Trophoblast cell (in vitro differentiated cells and primary cell): Measurements from ENCODE around the gene SAGE1. TPM values are rescaled to one million over a fixed set of nuclear protein-coding genes. Genes with fewer than 3 reads are reported as not detected.
"Not testable (repeated sequence)": the region's sequence is repeated elsewhere in the genome, so short reads cannot be mapped to it uniquely, and the experiment has no call there.

ENCODE experiments used
- DNase-seq, 2 donors: peaks; one replicate each; pipeline ENCODE4 v3.0.0-alpha.2; 2016
- H2AFZ ChIP-seq: 2 replicates; pipeline ENCODE4 v1.6.1; 2013; ENCODE audit warnings: low read length, moderate library complexity, mild to moderate bottlenecking; ENCODE audit not compliant: insufficient read depth, poor library complexity
- H2AK5ac ChIP-seq: 2 replicates; pipeline ENCODE4 v1.6.1; 2013; ENCODE audit warnings: mild to moderate bottlenecking, low read length
- H2BK120ac ChIP-seq: 2 replicates; pipeline ENCODE4 v1.6.1; 2013; ENCODE audit warnings: low read length, mild to moderate bottlenecking, moderate library complexity; ENCODE audit not compliant: insufficient read depth, poor library complexity
- H2BK12ac ChIP-seq: 2 replicates; pipeline ENCODE4 v1.6.1; 2013; ENCODE audit warnings: mild to moderate bottlenecking, low read length, moderate library complexity
- H2BK5ac ChIP-seq: 2 replicates; pipeline ENCODE4 v1.6.1; 2013; ENCODE audit warnings: low read length, low read depth, moderate library complexity, mild to moderate bottlenecking; ENCODE audit not compliant: poor library complexity
- H3K14ac ChIP-seq: 2 replicates; pipeline ENCODE4 v1.6.1; 2013; ENCODE audit warnings: mild to moderate bottlenecking, low read length
- H3K18ac ChIP-seq: 2 replicates; pipeline ENCODE4 v1.6.1; 2013; ENCODE audit warnings: mild to moderate bottlenecking, low read length
- H3K23ac ChIP-seq: 2 replicates; pipeline ENCODE4 v1.6.1; 2013; ENCODE audit warnings: low read length
- H3K27ac ChIP-seq: 2 replicates; pipeline ENCODE4 v1.5.1; 2013; ENCODE audit warnings: low read depth, mild to moderate bottlenecking, inconsistent platforms, low read length, moderate library complexity
- H3K27me3 ChIP-seq: 2 replicates; pipeline ENCODE4 v1.6.1; 2013; ENCODE audit warnings: inconsistent platforms, mild to moderate bottlenecking, low read length, moderate library complexity; ENCODE audit not compliant: insufficient read depth
- H3K36me3 ChIP-seq, 2 experiments: 1 replicate in 1 of 2; 2 replicates in 1 of 2; pipeline ENCODE4 v1.6.1; 2013; ENCODE audit warnings: low read length in 2 of 2, mild to moderate bottlenecking in 2 of 2, moderate library complexity in 1 of 2; ENCODE audit not compliant: insufficient read depth in 2 of 2, control insufficient read depth in 1 of 2
- H3K4ac ChIP-seq: 2 replicates; pipeline ENCODE4 v1.6.1; 2013; ENCODE audit warnings: low read depth, mild to moderate bottlenecking, low read length, moderate library complexity
- H3K4me1 ChIP-seq, 2 experiments: 1 replicate in 1 of 2; 2 replicates in 1 of 2; pipeline ENCODE4 v1.6.1; 2013; ENCODE audit warnings: low read length in 2 of 2, mild to moderate bottlenecking in 2 of 2, moderate library complexity in 1 of 2; ENCODE audit not compliant: insufficient read depth in 2 of 2, control insufficient read depth in 1 of 2
- H3K4me2 ChIP-seq: 2 replicates; pipeline ENCODE4 v1.6.1; 2013; ENCODE audit warnings: inconsistent platforms, mild to moderate bottlenecking, low read length, moderate library complexity
- H3K4me3 ChIP-seq: 2 replicates; pipeline ENCODE4 v1.5.1; 2013; ENCODE audit warnings: mild to moderate bottlenecking, low read depth, low read length, inconsistent platforms
- H3K79me1 ChIP-seq: one replicate; pipeline ENCODE4 v1.6.1; 2013; ENCODE audit warnings: low read length
- H3K79me2 ChIP-seq: 2 replicates; pipeline ENCODE4 v1.6.1; 2013; ENCODE audit warnings: low read length, mild to moderate bottlenecking; ENCODE audit not compliant: control insufficient read depth, insufficient read depth, poor library complexity
- H3K9ac ChIP-seq: 2 replicates; pipeline ENCODE4 v1.6.1; 2013; ENCODE audit warnings: mild to moderate bottlenecking, low read length
- H3K9me3 ChIP-seq: 2 replicates; pipeline ENCODE4 v1.6.1; 2013; ENCODE audit warnings: low read depth, mild to moderate bottlenecking, control low read depth, inconsistent platforms, low read length; ENCODE audit not compliant: insufficient read depth
- H4K12ac ChIP-seq: 2 replicates; pipeline ENCODE4 v1.6.1; 2013; ENCODE audit warnings: low read depth, mild to moderate bottlenecking, low read length, moderate library complexity
- H4K8ac ChIP-seq: 2 replicates; pipeline ENCODE4 v1.6.1; 2013; ENCODE audit warnings: low read depth, mild to moderate bottlenecking, low read length, moderate library complexity
- H4K91ac ChIP-seq: one replicate; pipeline ENCODE4 v1.6.1; 2013; ENCODE audit warnings: low read depth, mild to moderate bottlenecking, low read length, moderate library complexity
- WGBS: extraction: QIAGEN DNeasy Blood & Tissue Kit; methylation state at CpG from one replicate; pipeline ENCODE4 v1.1.7; 2013; ENCODE audit warnings: missing lambda C conversion rate; ENCODE audit not compliant: insufficient read length, insufficient coverage; ENCODE audit errors: extremely low coverage; 5-methylcytosine and 5-hydroxymethylcytosine counted together
- polyA plus RNA-seq: library from polyadenylated mRNA; stranded (reverse); fragments of 200-250 nt; gene quantifications from 2 replicates; pipeline ENCODE4 v1.2.3, GENCODE V29; 2013

The SAGE1 gene
- not detected in 2 replicates for polyA plus RNA-seq

GRCh38 chrX:135893294-135893817 lies at the start of gene SAGE1, which contains the start of gene CT45A10:
Gene SAGE1, plus strand, starts transcription at chrX:135893716. Its CDS starts 2,527 bp downstream, at chrX:135896243.
Gene CT45A10, minus strand, starts transcription at chrX:135893444. Its CDS starts 8,100 bp downstream, at chrX:135885344.
- Histone ChIP-seq H3K4me3 (no peak within 1 kb of the TSS), H3K36me3 (no peaks in the 10 kb centered on the region), H3K23ac (no peak within 1 kb of the TSS), H3K14ac (no peak within 1 kb of the TSS), H3K79me2 (no peaks in the 10 kb centered on the region), H3K79me1 (no peaks in the 10 kb centered on the region), H3K9me3 (peaks cover 11% of the 10 kb centered on the region), H4K12ac (no peak within 1 kb of the TSS), H2BK5ac (no peak within 1 kb of the TSS), H3K18ac (no peak within 1 kb of the TSS), H3K4me2 (no peak within 1 kb of the TSS), H2AK5ac (no peak within 1 kb of the TSS), H3K9ac (no peak within 1 kb of the TSS), H3K4me1 (no peaks in the 10 kb centered on the region), H4K91ac (no peak within 1 kb of the TSS), H2BK12ac (no peak within 1 kb of the TSS), H3K4ac (no peak within 1 kb of the TSS), H2AFZ (no peak within 1 kb of the TSS), H3K27ac (no peak within 1 kb of the TSS), H4K8ac (no peak within 1 kb of the TSS), H3K27me3 (no peaks in the 10 kb centered on the region), H2BK120ac (no peak within 1 kb of the TSS)
- DNase-seq = no peak
- WGBS = no CpG with 5 or more reads among the region's 22 CpGs

GRCh38 chrX:135854438-135854837 lies 39.1 kb upstream of the SAGE1 start, which contains the start of gene CT45A8:
Gene CT45A8, minus strand, starts transcription at chrX:135854538. Its CDS starts 3,755 bp downstream, at chrX:135850783.
- WGBS = no CpG with 5 or more reads among the region's 17 CpGs
- not testable (repeated sequence) for H3K79me1 ChIP-seq, H3K18ac ChIP-seq, H2AK5ac ChIP-seq, H4K12ac ChIP-seq, H3K27me3 ChIP-seq, H3K4me2 ChIP-seq, H3K36me3 ChIP-seq, H4K91ac ChIP-seq, H2BK12ac ChIP-seq, H3K27ac ChIP-seq, H3K79me2 ChIP-seq, H3K4ac ChIP-seq, H3K4me3 ChIP-seq, H3K9me3 ChIP-seq, H3K23ac ChIP-seq, H2AFZ ChIP-seq, DNase-seq, H2BK5ac ChIP-seq, H4K8ac ChIP-seq, H2BK120ac ChIP-seq, H3K4me1 ChIP-seq, H3K14ac ChIP-seq, H3K9ac ChIP-seq

GRCh38 chrX:135871712-135872111 lies 21.8 kb upstream of the SAGE1 start, which contains the start of gene CT45A9:
Gene CT45A9, minus strand, starts transcription at chrX:135871812. Its CDS starts 3,751 bp downstream, at chrX:135868061.
- H3K79me1 ChIP-seq, H3K36me3 ChIP-seq, H3K27ac ChIP-seq, H3K4me1 ChIP-seq, H2BK120ac ChIP-seq, H2AFZ ChIP-seq, H3K18ac ChIP-seq, H4K8ac ChIP-seq, DNase-seq, H3K4ac ChIP-seq, H3K23ac ChIP-seq, H3K79me2 ChIP-seq, H4K12ac ChIP-seq, H3K27me3 ChIP-seq, H2BK5ac ChIP-seq, H3K14ac ChIP-seq, H3K4me3 ChIP-seq, H3K4me2 ChIP-seq, H2AK5ac ChIP-seq, H2BK12ac ChIP-seq, H4K91ac ChIP-seq, H3K9ac ChIP-seq, H3K9me3 ChIP-seq: not testable (repeated sequence)
- no CpG with 5 or more reads among the region's 17 CpGs for WGBS

GRCh38 chrX:135882741-135883140 lies 10.8 kb upstream of the SAGE1 start:
- H3K9ac ChIP-seq, H3K27ac ChIP-seq, H3K36me3 ChIP-seq, H3K9me3 ChIP-seq, H3K23ac ChIP-seq, H3K79me2 ChIP-seq, H3K4me2 ChIP-seq, H3K79me1 ChIP-seq, H3K4ac ChIP-seq, H3K18ac ChIP-seq, H3K4me3 ChIP-seq, H3K14ac ChIP-seq, H2BK120ac ChIP-seq, H4K8ac ChIP-seq, H2BK5ac ChIP-seq, DNase-seq, H2AFZ ChIP-seq, H3K4me1 ChIP-seq, H3K27me3 ChIP-seq, H2AK5ac ChIP-seq, H2BK12ac ChIP-seq, H4K12ac ChIP-seq, H4K91ac ChIP-seq: not testable (repeated sequence)
- WGBS = no CpG with 5 or more reads among the region's 5 CpGs
